Neural progenitor cell (in vitro differentiated cells): ENCODE data around the gene TNS3.

ENCODE experiments used
- CTCF ChIP-seq: fragments of 200-600 bp; sonication (generic); IDR thresholded peaks from 2 replicates; pipeline ENCODE4 v1.5.1; 2017; ENCODE audit warnings: antibody characterized with exemption, mild to moderate bottlenecking
- EZH2 ChIP-seq: fragments of 200-600 bp; sonication (generic); IDR thresholded peaks from 2 replicates; pipeline ENCODE4 v1.6.1; 2017; ENCODE audit warnings: antibody characterized with exemption, mild to moderate bottlenecking, moderate library complexity

GRCh38 chr7:47225387-47226131 lies 356.4 kb downstream of the TNS3 start:
- TF ChIP-seq CTCF (no peak), EZH2 (no peak)
